ENCODE measurements around the gene TMPRSS7. TPM values are rescaled to one million over a fixed set of nuclear protein-coding genes. Genes with fewer than 3 reads are reported as not detected.

The TMPRSS7 gene
- total and polyA plus RNA-seq, 2 donors from 2014 or later: not detected

- Histone ChIP-seq H3K9me3 (ENCODE audit: control insufficient read depth in 2 of 3, insufficient read depth in 1 of 3, low read length in 3 of 3) (no peaks in the 10 kb centered on the region), H3K36me3 (ENCODE audit: control insufficient read depth in 2 of 3, insufficient read depth in 3 of 3, low read length in 3 of 3) (no peaks in the 10 kb centered on the region), H3K9ac (ENCODE audit: low read length in 3 of 3) (peak overlapping the region in 1 of 3 donors; percentile 44), H3K4me3 (ENCODE audit: low read length in 3 of 3) (peak overlapping the region in 2 of 3 donors; percentile 32 to 36), H3K4me1 (ENCODE audit: control insufficient read depth in 2 of 3, insufficient read depth in 2 of 3, low read depth in 1 of 3, low read length in 3 of 3) (peaks cover 0 to 4% (median 0%) of the 10 kb centered on the region in 3 donors), H3K27ac (ENCODE audit: low read depth in 2 of 2, low read length in 2 of 2) (no peak overlapping the region), H3K27me3 (ENCODE audit: control insufficient read depth, insufficient read depth, low read length) (no peaks in the 10 kb centered on the region)
- FAIRE-seq (peak; percentile 78), DNase-seq (peak in 4 of 5 donors; percentile 49 to 86 (median 66))
- intact Hi-C loops (cut with DNase I): no loop called here
- peak; percentile 88 for TF ChIP-seq CTCF (IDR thresholded peaks at IDR 0.05; ENCODE audit: borderline replicate concordance, extremely low read depth, insufficient read depth)
Observed at GRCh38 chr3:112043621-112044201, 9.2 kb downstream of the TMPRSS7 start.

- Histone ChIP-seq H3K27me3 (ENCODE audit: control insufficient read depth, insufficient read depth, low read length) (no peaks in the 10 kb centered on the region), H3K4me3 (ENCODE audit: low read length in 3 of 3) (no peak overlapping the region), H3K9ac (ENCODE audit: low read length in 3 of 3) (no peak overlapping the region), H3K4me1 (ENCODE audit: control insufficient read depth in 2 of 3, insufficient read depth in 2 of 3, low read depth in 1 of 3, low read length in 3 of 3) (peaks cover 0 to 4% (median 0%) of the 10 kb centered on the region in 3 donors), H3K36me3 (ENCODE audit: control insufficient read depth in 2 of 3, insufficient read depth in 3 of 3, low read length in 3 of 3) (no peaks in the 10 kb centered on the region), H3K27ac (ENCODE audit: low read depth in 2 of 2, low read length in 2 of 2) (no peak overlapping the region), H3K9me3 (ENCODE audit: control insufficient read depth in 2 of 3, insufficient read depth in 1 of 3, low read length in 3 of 3) (no peaks in the 10 kb centered on the region)
- intact Hi-C loops (cut with DNase I): no loop called here
- TF ChIP-seq CTCF (IDR thresholded peaks at IDR 0.05; ENCODE audit: borderline replicate concordance, extremely low read depth, insufficient read depth): no peak
- no peak for FAIRE-seq
- DNase-seq: no peak
Observed at GRCh38 chr3:112046599-112046998, 12.1 kb downstream of the TMPRSS7 start.

- H3K27me3 ChIP-seq (ENCODE audit: control insufficient read depth, insufficient read depth, low read length): no peaks in the 10 kb centered on the region
- H3K36me3 ChIP-seq (ENCODE audit: control insufficient read depth in 2 of 3, insufficient read depth in 3 of 3, low read length in 3 of 3): no peaks in the 10 kb centered on the region
- no peak overlapping the region for H3K9ac ChIP-seq (ENCODE audit: low read length in 3 of 3)
- no peak for TF ChIP-seq CTCF (IDR thresholded peaks at IDR 0.05; ENCODE audit: borderline replicate concordance, extremely low read depth, insufficient read depth)
- H3K9me3 ChIP-seq (ENCODE audit: control insufficient read depth in 2 of 3, insufficient read depth in 1 of 3, low read length in 3 of 3): no peaks in the 10 kb centered on the region
- intact Hi-C loops (cut with DNase I): no loop called here
- peaks cover 0 to 4% (median 0%) of the 10 kb centered on the region in 3 donors for H3K4me1 ChIP-seq (ENCODE audit: control insufficient read depth in 2 of 3, insufficient read depth in 2 of 3, low read depth in 1 of 3, low read length in 3 of 3)
- no peak overlapping the region for H3K4me3 ChIP-seq (ENCODE audit: low read length in 3 of 3)
- H3K27ac ChIP-seq (ENCODE audit: low read depth in 2 of 2, low read length in 2 of 2): no peak overlapping the region
- FAIRE-seq (no peak), DNase-seq (no peak)
Observed at GRCh38 chr3:112047264-112047663, 12.7 kb downstream of the TMPRSS7 start.

GRCh38 chr3:112048911-112049310 lies 14.4 kb downstream of the TMPRSS7 start:
- Histone ChIP-seq H3K27me3 (ENCODE audit: control insufficient read depth, insufficient read depth, low read length) (no peaks in the 10 kb centered on the region), H3K9ac (ENCODE audit: low read length in 3 of 3) (no peak overlapping the region), H3K4me1 (ENCODE audit: control insufficient read depth in 2 of 3, insufficient read depth in 2 of 3, low read depth in 1 of 3, low read length in 3 of 3) (peaks cover 0 to 3% (median 0%) of the 10 kb centered on the region in 3 donors), H3K9me3 (ENCODE audit: control insufficient read depth in 2 of 3, insufficient read depth in 1 of 3, low read length in 3 of 3) (no peaks in the 10 kb centered on the region), H3K36me3 (ENCODE audit: control insufficient read depth in 2 of 3, insufficient read depth in 3 of 3, low read length in 3 of 3) (no peaks in the 10 kb centered on the region), H3K27ac (ENCODE audit: low read depth in 2 of 2, low read length in 2 of 2) (no peak overlapping the region), H3K4me3 (ENCODE audit: low read length in 3 of 3) (no peak overlapping the region)
- DNase-seq (no peak), FAIRE-seq (no peak)
- no peak for TF ChIP-seq CTCF (IDR thresholded peaks at IDR 0.05; ENCODE audit: borderline replicate concordance, extremely low read depth, insufficient read depth)
- intact Hi-C loops (cut with DNase I): no loop called here

Measured in kidney (tissue), 14 donors.